Measurements from ENCODE around the gene CTBP2. TPM values are rescaled to one million over a fixed set of nuclear protein-coding genes. Genes with fewer than 3 reads are reported as not detected.

Gene CTBP2
- total RNA-seq, 1 experiment from 2014 or later: 77.8 TPM

DNA sequence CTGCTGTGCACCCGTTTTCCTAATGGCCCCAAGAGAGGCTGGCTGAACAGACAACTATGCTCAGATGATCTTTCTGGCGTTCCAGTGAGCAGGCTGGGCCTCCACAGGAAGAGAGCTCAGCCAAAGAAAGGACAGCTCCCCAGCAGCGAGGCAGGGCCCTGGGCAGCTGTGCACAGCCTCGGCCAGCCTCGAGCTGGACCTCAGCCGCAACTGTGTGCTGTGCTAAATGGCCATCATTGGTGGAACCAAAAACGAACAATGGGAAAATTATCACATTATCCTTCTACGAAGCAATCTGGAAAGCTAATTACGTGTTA, 97.5 kb downstream of the CTBP2 start:
- Histone ChIP-seq H3K4me1 (ENCODE audit: insufficient read depth, low read length, poor library complexity, severe bottlenecking) (peaks cover 50% of the 10 kb centered on the region), H3K36me3 (ENCODE audit: insufficient read depth, low read length, poor library complexity, severe bottlenecking) (peaks cover 9% of the 10 kb centered on the region), H3K9me3 (ENCODE audit: low read depth, low read length, poor library complexity, severe bottlenecking) (no peaks in the 10 kb centered on the region), H3K27me3 (replicated peaks; ENCODE audit: insufficient read depth, low read depth, low read length, poor library complexity) (no peaks in the 10 kb centered on the region), H3K4me3 (ENCODE audit: low read depth, low read length, poor library complexity, severe bottlenecking) (no peak overlapping the region), H3K27ac (ENCODE audit: low read depth, low read length, poor library complexity, severe bottlenecking) (no peak overlapping the region)
- TF ChIP-seq EZH2 (IDR thresholded peaks at IDR 0.05; ENCODE audit: borderline replicate concordance, low read depth, low read length, poor library complexity, severe bottlenecking) (no peak), CTCF (conservative IDR thresholded peaks at IDR 0.05; ENCODE audit: low read depth, low read length) (no peak)
- ChIA-PET POLR2A (ENCODE audit: low non-redundant PET) (no interaction called here), CTCF (interaction anchor here (1.0 to 2.2 kb wide), 2 partner anchors 15 to 71 kb away, joined by 3 to 7 read pairs; no protein-coding TSS in a partner anchor)
- DNase-seq (ENCODE audit: low spot score): no peak
- BruUV-seq (replicated peaks): no TSS peak
- intact Hi-C loops (cut with micrococcal nuclease; ENCODE audit: unreplicated experiment): loop anchor here (5.0 kb wide), 1 partner anchor 71 kb away; no protein-coding TSS in a partner anchor

GRCh38 chr10:125062227-125062913, 98.0 kb downstream of the CTBP2 start:
- Histone ChIP-seq H3K27me3 (replicated peaks; ENCODE audit: insufficient read depth, low read depth, low read length, poor library complexity) (no peaks in the 10 kb centered on the region), H3K27ac (ENCODE audit: low read depth, low read length, poor library complexity, severe bottlenecking) (no peak overlapping the region), H3K4me1 (ENCODE audit: insufficient read depth, low read length, poor library complexity, severe bottlenecking) (peaks cover 55% of the 10 kb centered on the region), H3K9me3 (ENCODE audit: low read depth, low read length, poor library complexity, severe bottlenecking) (no peaks in the 10 kb centered on the region), H3K36me3 (ENCODE audit: insufficient read depth, low read length, poor library complexity, severe bottlenecking) (peaks cover 9% of the 10 kb centered on the region), H3K4me3 (ENCODE audit: low read depth, low read length, poor library complexity, severe bottlenecking) (no peak overlapping the region)
- no peak for DNase-seq (ENCODE audit: low spot score)
- TF ChIP-seq EZH2 (IDR thresholded peaks at IDR 0.05; ENCODE audit: borderline replicate concordance, low read depth, low read length, poor library complexity, severe bottlenecking): no peak
- no peak for TF ChIP-seq CTCF (conservative IDR thresholded peaks at IDR 0.05; ENCODE audit: low read depth, low read length)
- POLR2A ChIA-PET (ENCODE audit: low non-redundant PET): no interaction called here
- intact Hi-C loops (cut with micrococcal nuclease; ENCODE audit: unreplicated experiment): loop anchor here (5.0 kb wide), 1 partner anchor 70 kb away; no protein-coding TSS in a partner anchor
- CTCF ChIA-PET: interaction anchor here (1.0 to 2.2 kb wide), 2 partner anchors 14 to 70 kb away, joined by 3 to 7 read pairs; no protein-coding TSS in a partner anchor
- BruUV-seq (replicated peaks): no TSS peak

DNA sequence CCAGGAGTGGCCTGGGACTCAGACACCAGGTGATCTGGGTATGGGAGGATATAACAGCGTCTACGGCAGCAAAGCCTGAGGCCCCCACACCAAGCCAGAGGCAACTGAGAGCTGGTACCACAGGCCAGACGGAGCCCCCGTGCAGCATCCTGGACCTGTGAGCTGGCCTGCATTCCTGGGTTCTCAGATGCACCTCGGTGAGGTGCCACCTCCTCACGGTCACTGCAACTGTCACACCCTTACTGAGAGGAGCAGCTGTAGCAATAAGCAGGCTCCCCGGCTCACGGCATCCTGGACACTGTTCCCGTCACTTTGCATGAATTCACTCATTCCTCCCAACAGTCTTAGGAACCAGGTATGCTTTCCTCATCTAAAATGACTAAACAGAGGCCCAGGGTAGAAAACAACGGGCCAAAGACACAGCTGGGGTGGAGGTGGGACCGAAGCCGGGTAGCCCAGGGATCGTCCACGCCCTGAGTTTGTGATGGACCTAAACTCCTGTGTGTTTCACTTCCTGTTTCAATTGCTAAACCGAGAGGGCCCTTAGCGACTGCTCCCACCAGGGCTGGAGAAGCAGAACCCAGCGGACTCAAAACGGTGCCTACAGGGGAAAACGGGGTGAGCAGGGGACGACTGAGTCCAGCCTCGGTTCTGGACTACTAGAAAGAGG, 98.7 kb downstream of the CTBP2 start:
- TF ChIP-seq EZH2 (IDR thresholded peaks at IDR 0.05; ENCODE audit: borderline replicate concordance, low read depth, low read length, poor library complexity, severe bottlenecking) (no peak), CTCF (conservative IDR thresholded peaks at IDR 0.05; ENCODE audit: low read depth, low read length) (no peak)
- intact Hi-C loops (cut with micrococcal nuclease; ENCODE audit: unreplicated experiment): loop anchor here (5.0 kb wide), 1 partner anchor 69 kb away; no protein-coding TSS in a partner anchor
- H3K4me1 ChIP-seq (ENCODE audit: insufficient read depth, low read length, poor library complexity, severe bottlenecking): peaks cover 62% of the 10 kb centered on the region
- DNase-seq (ENCODE audit: low spot score): no peak
- ChIA-PET POLR2A (ENCODE audit: low non-redundant PET) (no interaction called here), CTCF (interaction anchor here (0.5 to 2.9 kb wide), 6 partner anchors 10 to 69 kb away, joined by 3 to 15 read pairs (median 5); no protein-coding TSS in a partner anchor)
- peaks cover 9% of the 10 kb centered on the region for H3K36me3 ChIP-seq (ENCODE audit: insufficient read depth, low read length, poor library complexity, severe bottlenecking)
- H3K27me3 ChIP-seq (replicated peaks; ENCODE audit: insufficient read depth, low read depth, low read length, poor library complexity): no peaks in the 10 kb centered on the region
- no TSS peak for BruUV-seq (replicated peaks)
- H3K27ac ChIP-seq (ENCODE audit: low read depth, low read length, poor library complexity, severe bottlenecking): peak overlapping the region; percentile 48
- H3K9me3 ChIP-seq (ENCODE audit: low read depth, low read length, poor library complexity, severe bottlenecking): no peaks in the 10 kb centered on the region
- no peak overlapping the region for H3K4me3 ChIP-seq (ENCODE audit: low read depth, low read length, poor library complexity, severe bottlenecking)
